Thyroid gland (tissue), 4 donors: ENCODE results near the gene ZNF837. TPM values are rescaled to one million over a fixed set of nuclear protein-coding genes. Genes with fewer than 3 reads are reported as not detected.

Source experiments
- DNase-seq, 2 donors: peaks; one replicate each; pipeline ENCODE4 v3.0.0-alpha.2; 2019
- H3K27ac ChIP-seq, 3 donors: fragments of 200-600 bp; sonication (generic); 1 replicate in 2 of 3; 2 replicates in 1 of 3; pipeline ENCODE4 v1.5.1; 2016 to 2019; ENCODE audit warnings: mild to moderate bottlenecking in 1 of 3, moderate library complexity in 1 of 3
- H3K27me3 ChIP-seq: fragments of 200-600 bp; sonication (generic); one replicate; pipeline ENCODE4 v1.5.1; 2019
- H3K36me3 ChIP-seq, 2 donors: fragments of 200-600 bp; sonication (generic); one replicate each; pipeline ENCODE4 v1.5.1; 2016 to 2019
- H3K4me1 ChIP-seq, 2 donors: fragments of 200-600 bp; sonication (generic); one replicate each; pipeline ENCODE4 v1.5.1; 2017 to 2019
- H3K4me3 ChIP-seq, 3 donors: fragments of 200-600 bp; sonication (generic); replicated peaks in 1 of 3; 1 replicate in 2 of 3; 2 replicates in 1 of 3; pipeline ENCODE4 v1.5.1; 2016; ENCODE audit warnings: mild to moderate bottlenecking in 1 of 3
- H3K9me3 ChIP-seq: fragments of 200-600 bp; sonication (generic); one replicate; pipeline ENCODE4 v1.5.1; 2017
- CTCF ChIP-seq, 6 experiments: fragments of 200-600 bp in 3 of 6; fragments of 450-650 bp in 3 of 6; sonication (generic) in 3 of 6; IDR thresholded peaks; one replicate each; pipeline ENCODE4 v1.5.1; 2016 to 2019; ENCODE audit warnings: antibody characterized with exemption in 6 of 6, mild to moderate bottlenecking in 2 of 6, inconsistent platforms in 1 of 6, moderate library complexity in 1 of 6
- POLR2A ChIP-seq, 2 donors: fragments of 450-650 bp; IDR thresholded peaks; one replicate each; pipeline ENCODE4 v1.6.1; 2017; ENCODE audit warnings: antibody characterized with exemption in 2 of 2, mild to moderate bottlenecking in 2 of 2, moderate library complexity in 1 of 2
- WGBS, 2 donors: methylation state at CpG; one replicate each; pipeline ENCODE4 v1.1.5; 2017; 5-methylcytosine and 5-hydroxymethylcytosine counted together
- intact Hi-C: fragments of 100-400 bp; cut with DNase I; formaldehyde crosslinking; loops from one replicate; pipeline ENCODE4 v1.15.1; 2023
- microRNA-seq: library from miRNA; unstranded; fragments of <30 nt; microRNA quantifications from one replicate; pipeline ENCODE4, GENCODE V29; 2016
- small RNA-seq: library from RNA; depleted of rRNA; stranded (forward); fragments of <200 nt; gene quantifications from one replicate; pipeline ENCODE3, GENCODE V24; 2016
- total RNA-seq, 4 donors: library from RNA; depleted of rRNA; stranded (reverse); fragments of >200 nt; gene quantifications; one replicate each; pipeline ENCODE4 v1.2.3, GENCODE V29; 2016

The ZNF837 gene
- total RNA-seq, 4 donors from 2014 or later, result 6.3 to 16.4 (median 15.1) TPM

DNA sequence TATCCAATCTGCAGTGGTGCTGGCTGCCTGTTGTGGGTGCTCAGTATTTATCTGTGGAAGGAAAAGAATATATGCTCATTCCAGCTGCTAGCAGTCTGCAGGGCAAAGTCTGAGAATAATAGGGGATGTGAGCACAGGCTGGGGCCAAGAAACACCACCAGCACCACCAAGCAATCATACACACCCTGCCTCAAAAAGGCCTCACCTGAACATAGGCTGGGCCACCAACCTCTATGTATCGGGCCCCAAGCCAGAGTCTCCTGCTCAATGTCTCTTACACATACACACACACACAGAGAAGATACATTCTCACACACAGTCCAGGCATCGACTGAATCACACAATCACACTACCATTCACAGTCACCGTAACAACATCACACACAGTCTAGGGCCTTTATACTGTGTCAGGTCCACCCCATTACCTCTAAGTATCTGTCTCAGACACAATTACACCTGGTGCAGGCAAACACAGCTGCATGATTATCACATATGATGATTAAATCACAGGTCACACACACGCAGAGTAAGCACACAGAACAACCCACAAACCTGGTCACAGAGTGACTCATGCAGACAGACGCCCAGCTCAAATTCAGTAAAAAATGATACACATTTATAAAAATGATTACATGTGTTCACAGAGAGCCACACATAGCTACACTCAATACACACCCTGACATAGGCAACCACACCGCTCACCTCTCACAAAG is 55.4 kb downstream of the ZNF837 start:
- Histone ChIP-seq H3K36me3 (no peaks in the 10 kb centered on the region), H3K4me1 (peaks cover 17 to 22% of the 10 kb centered on the region in 2 donors), H3K27me3 (no peaks in the 10 kb centered on the region), H3K27ac (no peak overlapping the region), H3K4me3 (no peak overlapping the region), H3K9me3 (no peaks in the 10 kb centered on the region)
- TF ChIP-seq CTCF (IDR thresholded peaks at IDR 0.05) (no peak), POLR2A (IDR thresholded peaks at IDR 0.05) (no peak)
- intact Hi-C loops, result loop anchor here (10.0 kb wide), 1 partner anchor 59 kb away; the partner anchor contains the start of genes RPS5 and ZNF837
- no peak for DNase-seq
- WGBS, 2 donors, result 87 to 93% methylated on average over 6 of the region's 6 CpGs

DNA sequence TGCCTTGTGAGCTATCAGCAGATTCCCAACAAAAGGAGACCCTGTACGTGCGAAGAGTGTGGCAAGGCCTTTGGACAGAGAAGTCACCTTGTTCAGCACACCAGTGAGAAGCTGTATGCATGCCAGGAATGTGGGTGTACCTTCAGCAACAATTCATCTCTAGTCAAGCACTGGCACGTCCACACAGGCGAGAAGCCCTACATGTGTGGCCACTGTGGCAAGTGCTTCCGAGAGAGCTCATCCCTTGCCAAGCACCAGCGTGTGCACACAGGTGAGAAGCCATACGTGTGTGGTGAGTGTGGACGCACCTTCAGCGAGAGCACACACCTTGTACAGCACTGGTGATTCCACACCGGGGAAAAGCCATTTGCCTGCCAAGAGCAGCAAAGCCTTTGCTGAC is 61.6 kb downstream of the ZNF837 start:
- Histone ChIP-seq H3K9me3 (no peaks in the 10 kb centered on the region), H3K27ac (no peak overlapping the region), H3K4me1 (no peaks in the 10 kb centered on the region), H3K36me3 (peaks cover 0 to 7% of the 10 kb centered on the region in 2 donors), H3K4me3 (no peak overlapping the region), H3K27me3 (no peaks in the 10 kb centered on the region)
- DNase-seq, result no peak
- TF ChIP-seq CTCF (IDR thresholded peaks at IDR 0.05) (no peak), POLR2A (IDR thresholded peaks at IDR 0.05) (no peak)
- intact Hi-C loops, result no loop called here
- 88 to 96% methylated on average over 10 of the region's 10 CpGs for WGBS, 2 donors

- H3K4me3 ChIP-seq, result no peak overlapping the region
- intact Hi-C loops, result no loop called here
- H3K27ac ChIP-seq, result no peak overlapping the region
- no peak for DNase-seq
- WGBS, 2 donors, result 94 to 100% methylated on average over 2 to 4 of the region's 4 CpGs
- H3K36me3 ChIP-seq, result peaks cover 8 to 12% of the 10 kb centered on the region in 2 donors
- H3K9me3 ChIP-seq, result no peaks in the 10 kb centered on the region
- H3K4me1 ChIP-seq, result no peaks in the 10 kb centered on the region
- no peaks in the 10 kb centered on the region for H3K27me3 ChIP-seq
- TF ChIP-seq CTCF (IDR thresholded peaks at IDR 0.05) (no peak), POLR2A (IDR thresholded peaks at IDR 0.05) (no peak)
These were observed 62.5 kb downstream of the ZNF837 start for GRCh38 chr19:58318297-58318696.

Small RNA genes within 50 kb of the gene (microRNA-seq; reads per million reads assigned to microRNA genes)
- 1.1 reads per million for gene MIR4754
- not detected for gene MIR6806

Small RNA genes within 50 kb of the gene (small RNA-seq; reads per million reads assigned to genes)
- gene MIR4754, result not detected
- gene MIR6806, result not detected
- 0.38 reads per million for gene RNA5SP473

Other genes with a start within 250 kb of the ZNF837 start
- gene ZNF329, start 230.2 kb downstream of the ZNF837 start, total RNA-seq, result 10 to 100 TPM; 15.6 to 20.6 (median 17.6) TPM
- gene ZNF274, start 198.0 kb downstream of the ZNF837 start, total RNA-seq, result 10 to 100 TPM; 43.0 to 75.3 (median 49.9) TPM
- gene ZNF544, start 152.1 kb downstream of the ZNF837 start, total RNA-seq, result 100 to 1,000 TPM in 1 of 4 donors, 10 to 100 TPM in 3; 64.7 to 103 (median 76.5) TPM
- gene ZNF8, start 102.1 kb downstream of the ZNF837 start, total RNA-seq, result 10 to 100 TPM in 3 of 4 donors, 1 to 10 TPM in 1; 9.7 to 14.7 (median 10.3) TPM
- gene ERVK3-1, start 75.7 kb downstream of the ZNF837 start, total RNA-seq, result 10 to 100 TPM; 56.3 to 87.2 (median 64.5) TPM
- gene ZSCAN22, start 54.0 kb downstream of the ZNF837 start, total RNA-seq, result 1 to 10 TPM; 3.0 to 4.5 (median 4.2) TPM
- gene A1BG, start 27.5 kb downstream of the ZNF837 start, total RNA-seq, result 10 to 100 TPM in 1 of 4 donors, 1 to 10 TPM in 2, under 1 TPM in 1; 0.50 to 14.9 (median 3.4) TPM
- 10 to 100 TPM in 1 of 4 donors, 1 to 10 TPM in 3; 7.1 to 16.2 (median 8.1) TPM for gene ZNF497, start 18.3 kb downstream of the ZNF837 start, total RNA-seq
- 1,000 to 10,000 TPM; 1,209 to 2,449 (median 1,340) TPM for gene RPS5, start 6.2 kb upstream of the ZNF837 start, total RNA-seq
- gene RNF225, start 14.6 kb upstream of the ZNF837 start, total RNA-seq, result under 1 TPM in 1 of 4 donors, not detected in 3; 0.33 TPM
- gene ZNF584, start 27.6 kb upstream of the ZNF837 start, total RNA-seq, result 10 to 100 TPM; 10.1 to 31.1 (median 23.1) TPM
- gene ZNF132, start 59.1 kb upstream of the ZNF837 start, total RNA-seq, result 10 to 100 TPM; 13.3 to 24.3 (median 16.2) TPM
- gene ZNF324B, start 70.6 kb upstream of the ZNF837 start, total RNA-seq, result 10 to 100 TPM; 10.6 to 16.8 (median 13.4) TPM
- gene ZNF324, start 86.0 kb upstream of the ZNF837 start, total RNA-seq, result 10 to 100 TPM; 27.0 to 41.7 (median 32.2) TPM
- gene ZNF446, start 95.3 kb upstream of the ZNF837 start, total RNA-seq, result 10 to 100 TPM; 15.2 to 30.0 (median 25.6) TPM
- 10 to 100 TPM; 10.6 to 22.4 (median 17.7) TPM for gene SLC27A5, start 131.0 kb upstream of the ZNF837 start, total RNA-seq
- gene ZBTB45, start 138.8 kb upstream of the ZNF837 start, total RNA-seq, result 10 to 100 TPM in 1 of 4 donors, 1 to 10 TPM in 3; 6.9 to 17.7 (median 8.5) TPM
- gene TRIM28, start 163.0 kb upstream of the ZNF837 start, total RNA-seq, result 100 to 1,000 TPM; 195 to 237 (median 218) TPM
- gene CHMP2A, start 174.1 kb upstream of the ZNF837 start, total RNA-seq, result 100 to 1,000 TPM; 123 to 155 (median 148) TPM
- gene UBE2M, start 177.6 kb upstream of the ZNF837 start, total RNA-seq, result 10 to 100 TPM; 17.2 to 28.5 (median 20.3) TPM
- gene MZF1, start 192.3 kb upstream of the ZNF837 start, total RNA-seq, result 10 to 100 TPM; 55.0 to 82.7 (median 70.5) TPM